WERI-Rb-1 (cell line): ENCODE data around the gene LMTK3.

ENCODE experiments used
- DNase-seq: peaks from one replicate; pipeline ENCODE4 v3.0.0-alpha.2; 2020
- H3K27ac ChIP-seq: fragments of 250-450 bp; sonication (Bioruptor Pico); 2 replicates; pipeline ENCODE4 v1.5.1; 2020; ENCODE audit warnings: mild to moderate bottlenecking, moderate library complexity
- H3K27me3 ChIP-seq: fragments of 250-450 bp; sonication (Bioruptor Pico); 2 replicates; pipeline ENCODE4 v1.5.1; 2021; ENCODE audit warnings: mild to moderate bottlenecking, low read depth, moderate library complexity; ENCODE audit not compliant: insufficient read depth, severe bottlenecking
- H3K36me3 ChIP-seq: fragments of 250-450 bp; sonication (Bioruptor Pico); 2 replicates; pipeline ENCODE4 v1.5.1; 2020; ENCODE audit warnings: mild to moderate bottlenecking, moderate library complexity
- H3K4me3 ChIP-seq: 2 replicates; pipeline ENCODE4 v1.5.1; 2011; ENCODE audit warnings: low read depth, mild to moderate bottlenecking, control low read depth, low read length
- H3K9me3 ChIP-seq: fragments of 250-450 bp; sonication (Bioruptor Pico); 2 replicates; pipeline ENCODE4 v1.5.1; 2021; ENCODE audit warnings: mild to moderate bottlenecking, moderate library complexity; ENCODE audit not compliant: severe bottlenecking
- CTCF ChIP-seq: IDR thresholded peaks from 2 replicates; pipeline ENCODE4 v1.5.1; 2011; ENCODE audit warnings: low read depth, mild to moderate bottlenecking, control low read depth, inconsistent platforms, low read length

LMTK3 gene

GRCh38 chr19:48445606-48446481 is 65.8 kb downstream of the LMTK3 start, which contains the start of gene GRWD1:
Gene GRWD1 (plus strand): TSS chr19:48445983. CDS start chr19:48446006, 23 bp downstream.
- 0 out of 2 replicates have a peak, but pooled peaks have one; percentile 18 for TF ChIP-seq CTCF
- Histone ChIP-seq H3K27me3 (no peaks in the 10 kb centered on the region), H3K36me3 (peaks cover 32% of the 10 kb centered on the region), H3K4me3 (peak within 1 kb of the TSS; percentile 98), H3K27ac (peak within 1 kb of the TSS; percentile 85), H3K9me3 (no peaks in the 10 kb centered on the region)
- peak; percentile 94 for DNase-seq

- Histone ChIP-seq H3K36me3 (peaks cover 26% of the 10 kb centered on the region), H3K9me3 (no peaks in the 10 kb centered on the region), H3K27me3 (no peaks in the 10 kb centered on the region), H3K4me3 (peak overlapping the region; percentile 98), H3K27ac (peak overlapping the region; percentile 85)
- TF ChIP-seq CTCF = peak; percentile 28; the same call in 1 of the 2 replicates
- peak; percentile 67 for DNase-seq
Measured at GRCh38 chr19:48445256-48445605, 66.4 kb downstream of the LMTK3 start.

GRCh38 chr19:48444936-48445200 is 66.8 kb downstream of the LMTK3 start:
- Histone ChIP-seq H3K36me3 (peaks cover 25% of the 10 kb centered on the region), H3K27me3 (no peaks in the 10 kb centered on the region), H3K9me3 (no peaks in the 10 kb centered on the region), H3K4me3 (peak overlapping the region; percentile 98), H3K27ac (peak overlapping the region; percentile 85)
- DNase-seq = no peak
- no peak for TF ChIP-seq CTCF

GRCh38 chr19:48444129-48444935 is 67.3 kb downstream of the LMTK3 start:
- peaks cover 24% of the 10 kb centered on the region for H3K36me3 ChIP-seq
- no peaks in the 10 kb centered on the region for H3K9me3 ChIP-seq
- H3K4me3 ChIP-seq = no peak overlapping the region
- no peaks in the 10 kb centered on the region for H3K27me3 ChIP-seq
- TF ChIP-seq CTCF = no peak
- peak overlapping the region; percentile 85 for H3K27ac ChIP-seq
- no peak for DNase-seq

- TF ChIP-seq CTCF = no peak
- DNase-seq = no peak
- H3K27ac ChIP-seq = no peak overlapping the region
- no peaks in the 10 kb centered on the region for H3K27me3 ChIP-seq
- H3K4me3 ChIP-seq = no peak overlapping the region
- H3K36me3 ChIP-seq = peaks cover 21% of the 10 kb centered on the region
- H3K9me3 ChIP-seq = no peaks in the 10 kb centered on the region
Measured at GRCh38 chr19:48443731-48444128, 67.9 kb downstream of the LMTK3 start.
